GM04503 (cell line): Measurements from ENCODE around the gene CENPP.
A peak's percentile ranks its signal among the peaks of the same experiment; 100 is the strongest.

Experiments used
- DNase-seq: peaks from one replicate; pipeline ENCODE4 v3.0.0-alpha.2; 2012; ENCODE audit warnings: low read depth

CENPP gene

DNA sequence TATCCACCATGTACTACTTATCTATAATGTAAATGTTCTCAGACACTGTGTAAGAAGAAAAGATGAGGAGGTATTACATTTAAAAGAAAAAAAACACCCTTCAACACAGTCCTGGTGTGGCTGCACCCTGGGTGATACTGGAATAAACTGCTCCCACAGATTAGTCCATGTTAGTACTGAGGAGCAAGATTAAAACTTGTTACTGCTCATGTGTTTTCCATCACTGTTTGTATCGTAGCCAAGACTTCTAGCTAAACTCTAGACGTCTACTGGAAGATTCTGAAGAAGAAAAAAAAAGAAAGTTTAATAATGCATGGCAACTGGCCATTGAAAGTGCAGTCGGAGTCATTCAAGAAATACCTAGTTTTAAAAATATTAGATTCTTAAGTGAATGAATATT, 156.6 kb downstream of the CENPP start, which contains the start of gene ASPN:
Gene ASPN (minus strand): TSS at position 178 of the 400 bp plus-strand sequence.
- DNase-seq = no peak

DNA sequence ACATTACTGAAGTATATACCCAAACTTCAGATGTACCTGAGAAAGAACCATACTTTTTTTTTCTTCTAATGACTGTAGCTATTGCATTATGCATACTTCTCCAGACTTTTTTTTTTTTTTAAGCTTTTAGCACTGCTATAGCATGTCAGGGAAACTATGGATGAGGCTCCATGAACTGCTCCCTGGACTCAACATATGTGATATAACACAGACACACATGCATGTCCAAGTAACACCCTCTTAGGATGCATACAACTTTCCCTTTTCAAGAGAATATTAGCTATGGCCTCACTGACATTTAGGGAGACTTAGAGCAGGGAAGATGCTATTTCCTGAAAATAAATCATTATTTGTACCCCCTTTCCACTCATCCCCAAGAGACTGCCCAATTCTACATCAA, 157.1 kb downstream of the CENPP start:
- no peak for DNase-seq

- no peak for DNase-seq
Observed at GRCh38 chr9:92483627-92484545, 158.1 kb downstream of the CENPP start.

DNA sequence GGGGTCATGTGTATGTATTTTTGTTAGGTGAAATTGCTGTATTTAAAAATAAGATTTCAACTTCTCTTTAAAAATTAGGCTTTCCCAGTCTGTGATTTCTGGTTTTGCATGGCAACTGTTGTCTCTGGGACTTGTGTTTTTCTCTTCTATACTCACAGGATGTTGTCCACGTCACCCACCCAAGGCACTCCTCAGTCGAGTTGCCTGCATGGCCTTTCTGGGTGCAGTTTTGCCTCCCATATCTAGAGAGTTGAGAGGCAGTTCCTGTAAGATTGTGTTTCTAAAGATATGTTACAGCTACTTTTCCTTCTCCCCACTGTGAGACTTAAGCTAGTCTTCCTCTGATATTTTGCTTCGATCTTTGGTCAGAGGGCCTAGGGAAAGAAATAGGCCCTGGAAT, 158.8 kb downstream of the CENPP start:
- DNase-seq = no peak

- no peak for DNase-seq
Observed at GRCh38 chr9:92486371-92486770, 160.6 kb downstream of the CENPP start.

DNA sequence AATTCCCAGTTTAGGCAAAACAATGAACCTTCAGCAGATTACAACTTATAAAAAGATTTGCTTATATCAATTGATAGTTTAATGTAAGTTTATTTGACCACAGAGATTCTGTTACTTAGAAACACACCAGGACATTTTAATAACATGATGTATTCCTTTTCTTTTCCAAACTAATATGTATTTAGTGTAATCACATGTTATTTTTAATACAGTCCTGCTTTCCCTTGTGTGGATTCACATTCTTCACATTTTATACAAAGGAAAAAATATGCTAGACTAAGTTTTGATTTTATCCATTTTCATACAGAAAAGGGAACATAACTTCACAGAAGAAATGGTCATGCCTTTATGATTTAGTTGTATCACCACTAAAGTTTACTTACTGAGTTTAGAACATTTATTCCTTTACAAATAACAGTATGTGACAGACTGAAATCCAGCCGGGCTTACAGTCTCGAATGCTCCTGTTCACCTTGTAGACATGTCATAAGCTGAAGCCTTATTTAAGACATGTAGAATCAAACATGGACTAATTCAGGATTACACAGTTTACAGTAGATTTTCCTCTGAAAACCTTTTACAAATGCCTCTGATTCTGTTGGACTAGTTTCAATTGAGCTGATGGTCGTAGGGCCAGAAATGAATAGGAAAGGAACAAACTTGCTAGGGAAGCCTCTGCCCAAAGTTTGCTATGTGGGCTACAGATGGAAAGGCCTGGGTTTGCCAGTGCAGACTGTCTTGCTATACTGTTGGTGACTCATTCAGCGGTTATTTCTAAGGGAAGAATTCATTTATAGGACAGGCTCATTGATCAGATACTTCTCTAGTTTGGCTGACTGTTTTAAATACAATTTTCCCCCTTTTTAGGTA, 163.2 kb downstream of the CENPP start:
- no peak for DNase-seq

GRCh38 chr9:92492781-92493401, 167.1 kb downstream of the CENPP start:
- DNase-seq = no peak

DNA sequence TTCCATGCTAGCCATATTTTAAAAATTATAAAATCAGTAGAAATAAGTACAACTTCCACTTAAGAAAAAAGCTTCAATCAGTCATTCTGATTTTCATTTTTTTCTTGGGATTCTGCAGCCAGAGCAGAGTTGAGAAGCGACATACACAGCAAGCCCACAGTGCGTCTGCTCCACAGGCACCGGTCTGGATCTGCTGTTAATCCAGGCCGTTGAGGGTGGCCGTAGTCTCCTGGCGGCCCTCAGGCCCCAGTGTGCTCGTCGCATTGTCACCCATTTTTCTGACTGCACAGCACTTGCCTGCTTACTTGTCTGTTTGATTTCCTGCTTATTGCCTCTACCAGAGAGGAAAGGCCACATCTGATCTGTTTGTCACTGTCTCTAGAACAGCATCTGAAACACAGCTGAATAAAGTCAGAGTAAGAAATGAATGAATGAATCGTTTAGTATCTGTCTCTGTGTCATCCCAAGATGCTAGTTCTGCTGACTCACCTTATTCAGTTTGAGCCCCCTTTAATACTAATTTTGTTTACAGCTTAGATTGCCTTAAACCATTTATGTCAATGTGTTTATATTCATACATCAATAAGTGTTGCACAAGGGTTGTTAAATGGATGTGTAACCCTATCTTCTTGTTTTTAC, 168.1 kb downstream of the CENPP start:
- no peak for DNase-seq

- no peak for DNase-seq
Observed at GRCh38 chr9:92494856-92495255, 169.1 kb downstream of the CENPP start.

GRCh38 chr9:92496396-92497176, 170.8 kb downstream of the CENPP start:
- DNase-seq = no peak

DNA sequence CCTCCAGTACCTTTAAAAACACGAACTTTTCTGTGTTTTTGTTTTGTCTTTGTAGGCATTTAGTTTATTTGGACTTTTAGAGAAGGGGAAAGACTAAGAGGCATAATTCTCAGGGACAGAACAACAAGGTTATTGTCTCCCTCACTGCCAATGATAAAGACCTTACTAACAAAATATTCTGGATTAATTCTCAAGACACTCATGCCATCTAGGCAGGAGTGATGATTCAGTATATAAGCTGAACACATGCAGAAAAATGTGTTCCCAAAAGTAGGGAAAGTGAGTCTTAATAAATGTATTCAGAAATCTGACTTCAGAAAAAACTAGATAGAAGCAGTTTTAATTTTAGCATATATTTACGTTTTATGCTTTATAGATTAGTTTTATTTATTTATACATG, 173.9 kb downstream of the CENPP start:
- DNase-seq = no peak

GRCh38 chr9:92500725-92501124, 175.0 kb downstream of the CENPP start:
- DNase-seq = no peak

GRCh38 chr9:92501671-92502393, 176.1 kb downstream of the CENPP start:
- DNase-seq = peak; percentile 50

GRCh38 chr9:92503156-92503555, 177.4 kb downstream of the CENPP start:
- no peak for DNase-seq

DNA sequence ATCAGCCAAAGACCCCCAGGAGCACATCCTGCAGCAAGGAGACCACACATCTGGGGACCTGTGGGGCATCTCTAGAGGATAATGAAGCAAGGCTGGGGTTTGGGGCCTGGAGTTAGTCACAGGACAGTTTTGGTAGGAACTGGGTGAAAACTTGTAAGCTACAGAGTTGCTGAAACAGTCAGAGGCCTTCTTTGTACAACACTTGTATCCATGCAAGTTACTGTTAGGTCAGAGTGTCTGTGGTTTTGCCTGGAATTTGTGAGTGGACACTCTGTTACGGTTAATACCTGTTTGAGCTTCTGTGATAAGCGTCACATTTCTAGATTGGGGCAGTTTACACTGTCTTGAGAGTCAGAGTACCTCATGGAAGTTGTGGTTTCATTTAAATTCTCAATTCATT, 179.1 kb downstream of the CENPP start:
- DNase-seq = no peak

DNA sequence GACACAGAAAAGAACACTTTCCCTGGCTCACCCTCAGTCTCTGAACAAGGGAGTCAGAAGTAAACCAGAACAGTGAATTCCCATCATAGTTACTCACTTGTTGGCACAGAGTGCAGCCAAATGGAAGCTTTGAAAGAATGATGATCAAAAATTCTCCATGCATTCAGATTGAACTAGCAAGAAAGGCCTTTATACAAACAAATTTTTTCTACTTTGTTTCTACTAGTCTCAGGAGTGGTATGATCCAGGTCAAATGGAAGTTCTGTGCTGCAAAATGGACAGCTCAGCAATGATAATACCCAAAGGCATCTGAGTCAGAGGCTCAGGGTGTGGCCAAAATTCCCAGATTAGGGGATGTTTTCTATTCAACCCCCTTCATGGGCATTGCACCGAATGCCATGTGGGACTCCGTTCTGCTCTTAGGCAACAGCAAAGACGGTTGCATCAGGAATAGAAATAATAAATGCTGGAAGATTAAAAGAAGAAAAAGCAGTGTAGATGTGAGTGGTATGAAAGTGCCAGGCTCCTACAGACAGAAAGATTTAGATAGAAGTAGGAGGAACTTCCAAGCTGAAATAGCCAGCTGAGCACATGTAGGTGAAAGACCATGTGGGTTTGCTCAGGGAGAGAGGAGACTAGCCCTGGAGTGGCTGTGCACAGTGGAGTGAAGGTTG, 180.6 kb downstream of the CENPP start:
- DNase-seq = peak; percentile 97

GRCh38 chr9:92507005-92507404, 181.3 kb downstream of the CENPP start:
- no peak for DNase-seq

- DNase-seq = no peak
Observed at GRCh38 chr9:92507496-92507895, 181.7 kb downstream of the CENPP start.

- no peak for DNase-seq
Observed at GRCh38 chr9:92508018-92508820, 182.5 kb downstream of the CENPP start.
